ENCODE data around the gene VARS1. TPM values are rescaled to one million over a fixed set of nuclear protein-coding genes. Genes with fewer than 3 reads are reported as not detected.

VARS1 gene
- total and polyA plus RNA-seq, 2 experiments from 2014 or later, result 49.7 to 51.5 TPM

DNA sequence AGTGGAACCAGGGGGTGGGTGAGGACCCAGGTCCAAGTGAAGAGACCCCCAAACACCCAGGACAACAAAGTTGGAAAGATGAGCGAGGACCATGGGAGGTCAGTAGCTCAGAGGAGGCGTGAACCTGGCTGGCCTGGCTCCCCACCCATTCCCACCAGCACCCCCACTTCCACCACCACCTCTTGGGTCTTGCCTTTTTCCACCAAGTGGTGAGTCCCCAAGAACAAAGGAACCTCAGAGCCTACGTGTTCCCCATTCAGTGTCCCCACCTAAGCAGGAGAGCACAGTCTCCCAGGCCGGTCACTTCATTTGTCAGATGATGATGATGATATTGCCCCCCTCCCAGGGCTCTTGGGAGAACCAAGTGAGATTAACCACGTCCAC, 17.9 kb downstream of the VARS1 start:
- DNase-seq (ENCODE audit: low read depth in 1 of 2, low spot score in 1 of 2), result no peak
- TF ChIP-seq, protein P1, sequence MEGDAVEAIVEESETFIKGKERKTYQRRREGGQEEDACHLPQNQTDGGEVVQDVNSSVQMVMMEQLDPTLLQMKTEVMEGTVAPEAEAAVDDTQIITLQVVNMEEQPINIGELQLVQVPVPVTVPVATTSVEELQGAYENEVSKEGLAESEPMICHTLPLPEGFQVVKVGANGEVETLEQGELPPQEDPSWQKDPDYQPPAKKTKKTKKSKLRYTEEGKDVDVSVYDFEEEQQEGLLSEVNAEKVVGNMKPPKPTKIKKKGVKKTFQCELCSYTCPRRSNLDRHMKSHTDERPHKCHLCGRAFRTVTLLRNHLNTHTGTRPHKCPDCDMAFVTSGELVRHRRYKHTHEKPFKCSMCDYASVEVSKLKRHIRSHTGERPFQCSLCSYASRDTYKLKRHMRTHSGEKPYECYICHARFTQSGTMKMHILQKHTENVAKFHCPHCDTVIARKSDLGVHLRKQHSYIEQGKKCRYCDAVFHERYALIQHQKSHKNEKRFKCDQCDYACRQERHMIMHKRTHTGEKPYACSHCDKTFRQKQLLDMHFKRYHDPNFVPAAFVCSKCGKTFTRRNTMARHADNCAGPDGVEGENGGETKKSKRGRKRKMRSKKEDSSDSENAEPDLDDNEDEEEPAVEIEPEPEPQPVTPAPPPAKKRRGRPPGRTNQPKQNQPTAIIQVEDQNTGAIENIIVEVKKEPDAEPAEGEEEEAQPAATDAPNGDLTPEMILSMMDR (IDR thresholded peaks at IDR 0.05; ENCODE audit: low read depth, low read length), result no peak
- Histone ChIP-seq H3K4me1 (ENCODE audit: low read depth) (peaks cover 22% of the 10 kb centered on the region), H3K36me3 (no peaks in the 10 kb centered on the region), H3K27me3 (no peaks in the 10 kb centered on the region), H3K27ac (peak overlapping the region; percentile 91), H3K9me3 (ENCODE audit: low read depth) (no peaks in the 10 kb centered on the region), H3K4me3 (no peak overlapping the region)

DNA sequence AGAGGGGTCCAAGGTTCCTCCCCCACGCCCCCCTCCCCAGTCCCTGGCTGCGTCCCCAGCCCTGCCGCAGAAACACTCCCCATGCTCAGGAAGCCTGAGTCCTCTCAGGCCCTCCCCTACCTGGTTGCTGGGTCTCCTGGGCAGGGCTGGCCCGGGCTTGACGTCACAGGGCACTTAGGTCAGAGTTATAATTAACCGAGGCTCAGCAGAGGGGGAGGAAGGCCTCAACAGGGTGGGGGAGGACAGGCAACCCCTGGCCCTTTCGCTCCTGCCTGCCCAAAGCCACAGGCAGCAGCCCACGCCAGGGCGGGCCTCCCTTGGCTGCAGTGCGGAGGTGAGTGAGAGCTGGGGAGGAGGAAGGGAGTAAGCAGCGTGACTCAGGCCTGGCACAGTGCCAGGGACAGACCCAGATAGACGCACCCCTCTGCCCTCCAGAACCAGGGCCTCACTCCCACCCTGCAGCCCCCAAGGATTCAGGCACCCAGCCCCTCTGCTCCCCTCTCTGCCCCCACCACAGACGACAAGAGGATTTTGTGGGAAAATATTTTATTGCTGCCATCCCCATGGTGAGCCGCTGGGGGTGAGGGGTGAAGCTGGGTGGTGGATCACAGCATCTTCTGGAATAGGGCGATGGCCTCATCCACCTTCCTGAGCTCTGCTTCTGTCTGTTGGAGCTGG, 18.4 kb downstream of the VARS1 start, which contains the start of gene VWA7:
VWA7 (minus strand) TSS at position 340 of the 678 bp plus-strand sequence. CDS start 549 bp downstream, outside the sequence.
- Histone ChIP-seq H3K9me3 (ENCODE audit: low read depth) (no peaks in the 10 kb centered on the region), H3K27ac (peak within 1 kb of the TSS; percentile 91), H3K4me1 (ENCODE audit: low read depth) (peaks cover 22% of the 10 kb centered on the region), H3K36me3 (no peaks in the 10 kb centered on the region), H3K4me3 (no peak within 1 kb of the TSS), H3K27me3 (no peaks in the 10 kb centered on the region)
- peak; percentile 88 to 94 for DNase-seq (ENCODE audit: low read depth in 1 of 2, low spot score in 1 of 2)
- TF ChIP-seq, protein P1 (IDR thresholded peaks at IDR 0.05; ENCODE audit: low read depth, low read length), result no peak

DNA sequence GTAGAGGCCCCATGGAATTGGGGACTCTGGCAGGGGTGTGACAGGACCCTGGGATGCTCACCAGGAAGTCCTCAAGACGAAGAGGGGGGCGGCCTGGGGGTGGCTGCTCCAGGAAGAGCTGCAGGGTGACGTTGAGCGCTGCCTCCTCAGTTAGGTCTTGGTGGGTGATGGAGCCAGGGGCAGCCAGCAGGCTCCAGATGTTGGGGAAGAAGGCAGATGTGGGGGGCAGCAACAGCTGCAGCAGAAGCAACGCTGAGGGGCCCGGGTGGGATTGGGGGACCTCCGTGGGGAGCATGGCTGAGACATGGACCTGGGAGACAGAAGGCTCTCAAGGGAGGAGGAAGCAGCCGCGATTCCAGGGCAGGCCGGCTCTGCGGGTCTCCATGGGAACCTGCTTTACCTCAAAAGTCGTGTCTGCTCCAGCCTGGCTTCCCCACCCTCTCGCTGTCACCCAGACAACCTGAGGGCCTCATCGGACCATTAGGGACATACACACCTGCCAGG, 19.0 kb downstream of the VARS1 start:
- TF ChIP-seq, protein P1 (IDR thresholded peaks at IDR 0.05; ENCODE audit: low read depth, low read length), result no peak
- peaks cover 22% of the 10 kb centered on the region for H3K4me1 ChIP-seq (ENCODE audit: low read depth)
- H3K36me3 ChIP-seq, result no peaks in the 10 kb centered on the region
- H3K27me3 ChIP-seq, result no peaks in the 10 kb centered on the region
- H3K9me3 ChIP-seq (ENCODE audit: low read depth), result no peaks in the 10 kb centered on the region
- no peak overlapping the region for H3K4me3 ChIP-seq
- DNase-seq (ENCODE audit: low read depth in 1 of 2, low spot score in 1 of 2), result no peak
- H3K27ac ChIP-seq, result peak overlapping the region; percentile 91

DNA sequence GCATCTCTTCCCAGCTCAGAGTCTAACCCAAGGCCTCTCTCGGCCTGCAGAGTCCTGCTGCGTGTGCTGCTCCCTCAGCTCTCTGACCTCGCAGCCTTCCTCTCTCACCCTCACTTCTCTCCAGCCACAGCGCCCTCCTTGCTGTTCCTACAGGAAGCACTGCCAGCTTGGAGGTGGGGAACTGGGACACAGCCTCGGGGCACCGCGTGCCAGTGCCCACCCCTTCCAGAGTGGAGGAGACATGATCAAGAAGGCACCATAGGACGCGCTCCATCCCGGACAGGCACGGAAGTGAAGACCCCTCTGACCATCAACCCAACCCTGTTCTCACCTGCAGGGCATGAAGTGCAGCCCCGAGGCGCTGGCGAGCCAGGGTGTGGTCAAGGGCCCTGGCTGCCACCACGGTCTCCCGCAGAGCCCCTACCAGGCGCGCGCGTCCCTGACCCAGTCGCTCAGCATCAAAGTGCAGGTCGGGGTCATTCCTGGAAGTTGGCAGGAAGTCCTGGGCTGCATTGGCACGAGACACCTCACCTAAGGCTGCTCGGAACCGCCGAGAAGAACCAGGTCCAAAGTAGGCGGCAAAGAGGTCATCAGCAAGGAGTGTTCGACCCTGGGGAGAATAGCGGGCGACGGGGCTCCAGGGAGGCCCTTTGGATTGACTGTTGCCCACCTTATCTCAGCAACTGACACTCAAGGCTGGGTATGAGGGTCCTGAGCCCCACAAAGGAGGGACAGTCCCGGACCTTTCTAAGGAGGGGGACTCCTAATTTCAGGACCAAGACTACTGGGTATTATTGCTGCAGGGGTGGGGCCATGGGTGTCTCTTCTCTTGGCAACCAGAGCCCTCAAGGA, 19.7 kb downstream of the VARS1 start:
- DNase-seq (ENCODE audit: low read depth in 1 of 2, low spot score in 1 of 2), result no peak
- Histone ChIP-seq H3K4me1 (ENCODE audit: low read depth) (peaks cover 22% of the 10 kb centered on the region), H3K27ac (peak overlapping the region; percentile 91), H3K27me3 (no peaks in the 10 kb centered on the region), H3K9me3 (ENCODE audit: low read depth) (no peaks in the 10 kb centered on the region), H3K36me3 (no peaks in the 10 kb centered on the region), H3K4me3 (no peak overlapping the region)
- TF ChIP-seq, protein P1 (IDR thresholded peaks at IDR 0.05; ENCODE audit: low read depth, low read length), result no peak

DNA sequence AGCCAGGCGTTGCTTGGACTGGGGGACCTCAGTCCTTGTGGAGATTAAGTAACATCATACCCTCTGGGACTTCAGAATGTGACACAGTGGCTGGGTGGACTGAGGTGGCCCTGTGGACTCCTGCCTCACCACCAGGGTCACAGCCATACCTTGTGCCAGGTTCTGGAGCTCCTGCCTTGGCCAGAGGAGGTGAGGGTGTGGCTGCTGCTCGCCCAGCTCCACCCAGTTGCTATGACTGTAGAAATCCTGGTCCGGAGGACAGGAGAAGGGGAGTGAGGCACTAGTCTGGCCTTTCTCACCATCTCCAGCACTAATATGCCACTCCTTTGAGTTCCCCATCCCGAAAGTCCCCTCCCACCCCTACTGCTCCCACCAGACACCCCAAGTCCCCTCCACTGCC, 20.4 kb downstream of the VARS1 start:
- no peaks in the 10 kb centered on the region for H3K9me3 ChIP-seq (ENCODE audit: low read depth)
- no peaks in the 10 kb centered on the region for H3K27me3 ChIP-seq
- H3K4me3 ChIP-seq, result no peak overlapping the region
- TF ChIP-seq, protein P1 (IDR thresholded peaks at IDR 0.05; ENCODE audit: low read depth, low read length), result no peak
- H3K4me1 ChIP-seq (ENCODE audit: low read depth), result peaks cover 22% of the 10 kb centered on the region
- H3K27ac ChIP-seq, result peak overlapping the region; percentile 50
- no peak for DNase-seq (ENCODE audit: low read depth in 1 of 2, low spot score in 1 of 2)
- no peaks in the 10 kb centered on the region for H3K36me3 ChIP-seq
